Stimulated activated CD4-positive, alpha-beta T cell treated with anti-CD3 and anti-CD28 coated beads, Interleukin-15, amount 100 ng/mL, for 48 hours (primary cell): ENCODE data around the gene HSPA13.
"Not testable (repeated sequence)": the region's sequence is repeated elsewhere in the genome, so short reads cannot be mapped to it uniquely, and the experiment has no call there.

Source experiments
- DNase-seq, 2 donors: peaks; one replicate each; pipeline ENCODE4 v3.0.0-alpha.2; 2020; ENCODE audit warnings: low read depth in 2 of 2

HSPA13 gene

GRCh38 chr21:14382835-14383595 is at the start of gene HSPA13:
Gene HSPA13 (minus strand): TSS chr21:14383146. CDS start chr21:14383119, 27 bp downstream.
- peak; percentile 98 for DNase-seq

GRCh38 chr21:14418920-14419319 is 36.0 kb upstream of the HSPA13 start:
- DNase-seq, result no peak

- DNase-seq, result no peak
Measured at GRCh38 chr21:14414932-14415508, 32.1 kb upstream of the HSPA13 start.

GRCh38 chr21:14405962-14406361 is 23.0 kb upstream of the HSPA13 start:
- DNase-seq, result no peak

GRCh38 chr21:14405225-14405624 is 22.3 kb upstream of the HSPA13 start:
- no peak for DNase-seq

GRCh38 chr21:14403681-14404318 is 20.9 kb upstream of the HSPA13 start:
- no peak for DNase-seq

- no peak for DNase-seq
Measured at GRCh38 chr21:14401217-14401616, 18.3 kb upstream of the HSPA13 start.

- no peak for DNase-seq
Measured at GRCh38 chr21:14388282-14388681, 5.3 kb upstream of the HSPA13 start.

- DNase-seq, result no peak
Measured at GRCh38 chr21:14384453-14384852, 1.5 kb upstream of the HSPA13 start.

- DNase-seq, result no peak
Measured at GRCh38 chr21:14383596-14384180, 742 bp upstream of the HSPA13 start.

GRCh38 chr21:14382486-14382834 is 486 bp downstream of the HSPA13 start:
- no peak for DNase-seq

GRCh38 chr21:14376854-14377253 is 6.1 kb downstream of the HSPA13 start:
- DNase-seq, result no peak

- no peak for DNase-seq
Measured at GRCh38 chr21:14366998-14367397, 15.9 kb downstream of the HSPA13 start.

- DNase-seq, result no peak
Measured at GRCh38 chr21:14361958-14362357, 21.0 kb downstream of the HSPA13 start.

- DNase-seq, result no peak
Measured at GRCh38 chr21:14358775-14359174, 24.2 kb downstream of the HSPA13 start.

- no peak for DNase-seq
Measured at GRCh38 chr21:14356746-14357145, 26.2 kb downstream of the HSPA13 start.

- DNase-seq, result no peak
Measured at GRCh38 chr21:14354515-14354914, 28.4 kb downstream of the HSPA13 start.

- no peak for DNase-seq
Measured at GRCh38 chr21:14353726-14354125, 29.2 kb downstream of the HSPA13 start.

GRCh38 chr21:14353231-14353630 is 29.7 kb downstream of the HSPA13 start:
- DNase-seq, result no peak

GRCh38 chr21:14327346-14327745 is 55.6 kb downstream of the HSPA13 start:
- not testable (repeated sequence) for DNase-seq

GRCh38 chr21:14325595-14325994 is 57.4 kb downstream of the HSPA13 start:
- no peak for DNase-seq
